Left ventricle myocardium inferior (tissue), 1 donor: ENCODE results near the gene CACTIN. TPM values are rescaled to one million over a fixed set of nuclear protein-coding genes. Genes with fewer than 3 reads are reported as not detected.

Experiments used
- DNase-seq: peaks from one replicate; pipeline ENCODE4 v3.0.0-alpha.2; 2020
- H3K27ac ChIP-seq: fragments of 200-600 bp; replicated peaks from 2 replicates; pipeline ENCODE4 v1.8.0; 2021
- H3K27me3 ChIP-seq: fragments of 200-600 bp; 2 replicates; pipeline ENCODE4 v1.8.0; 2021; ENCODE audit warnings: low read depth
- H3K36me3 ChIP-seq: fragments of 200-600 bp; 2 replicates; pipeline ENCODE4 v1.8.0; 2021
- H3K4me1 ChIP-seq: fragments of 200-600 bp; 2 replicates; pipeline ENCODE4 v1.8.0; 2021
- H3K4me3 ChIP-seq: fragments of 200-600 bp; 2 replicates; pipeline ENCODE4 v1.8.0; 2021; ENCODE audit warnings: mild to moderate bottlenecking, moderate library complexity
- H3K9me3 ChIP-seq: fragments of 200-600 bp; replicated peaks from 2 replicates; pipeline ENCODE4 v1.8.0; 2021
- intact Hi-C: fragments of 100-400 bp; cut with micrococcal nuclease; formaldehyde crosslinking; loops from one replicate; pipeline ENCODE4 v1.11.0; 2022
- total RNA-seq: library from RNA; stranded (reverse); fragmentation: NEBNext Ultra II Directional; extraction: Animal tissue kit (Norgen Biotek cat#: 25700); gene quantifications from one replicate; pipeline ENCODE4 v1.2.1, GENCODE V29; 2021
- TF ChIP-seq, protein P1 (sequence below): fragments of 200-600 bp; IDR thresholded peaks from 2 replicates; pipeline ENCODE4 v1.8.0; 2021; ENCODE audit warnings: antibody characterized with exemption, mild to moderate bottlenecking, borderline replicate concordance
- donor health status: DM: no; HTN: yes; CAD: no; lungs with severe emphysema.

CACTIN gene
- total RNA-seq, 1 donor from 2014 or later, result 14.5 TPM

DNA sequence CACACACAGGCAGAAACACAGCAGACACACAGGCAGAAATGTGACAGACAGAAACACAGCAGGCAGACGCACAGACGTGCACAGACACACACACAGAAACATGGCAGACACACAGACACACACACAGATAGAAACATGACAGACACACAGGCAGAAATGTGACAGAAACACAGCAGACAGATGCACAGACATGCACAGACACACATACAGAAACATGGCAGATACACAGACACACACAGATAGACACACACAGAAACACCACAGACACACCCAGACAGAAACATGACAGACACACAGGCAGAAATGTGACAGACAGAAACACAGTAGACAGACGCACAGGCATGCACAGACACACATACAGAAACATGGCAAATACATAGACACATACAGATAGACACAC is 21.2 kb downstream of the CACTIN start:
- Histone ChIP-seq H3K27ac (peak overlapping the region; percentile 92), H3K27me3 (peaks cover 30% of the 10 kb centered on the region), H3K9me3 (no peaks in the 10 kb centered on the region), H3K4me1 (peaks cover 66% of the 10 kb centered on the region), H3K36me3 (no peaks in the 10 kb centered on the region), H3K4me3 (peak overlapping the region; percentile 72)
- no peak for DNase-seq
- intact Hi-C loops, result no loop called here
- TF ChIP-seq, protein P1, sequence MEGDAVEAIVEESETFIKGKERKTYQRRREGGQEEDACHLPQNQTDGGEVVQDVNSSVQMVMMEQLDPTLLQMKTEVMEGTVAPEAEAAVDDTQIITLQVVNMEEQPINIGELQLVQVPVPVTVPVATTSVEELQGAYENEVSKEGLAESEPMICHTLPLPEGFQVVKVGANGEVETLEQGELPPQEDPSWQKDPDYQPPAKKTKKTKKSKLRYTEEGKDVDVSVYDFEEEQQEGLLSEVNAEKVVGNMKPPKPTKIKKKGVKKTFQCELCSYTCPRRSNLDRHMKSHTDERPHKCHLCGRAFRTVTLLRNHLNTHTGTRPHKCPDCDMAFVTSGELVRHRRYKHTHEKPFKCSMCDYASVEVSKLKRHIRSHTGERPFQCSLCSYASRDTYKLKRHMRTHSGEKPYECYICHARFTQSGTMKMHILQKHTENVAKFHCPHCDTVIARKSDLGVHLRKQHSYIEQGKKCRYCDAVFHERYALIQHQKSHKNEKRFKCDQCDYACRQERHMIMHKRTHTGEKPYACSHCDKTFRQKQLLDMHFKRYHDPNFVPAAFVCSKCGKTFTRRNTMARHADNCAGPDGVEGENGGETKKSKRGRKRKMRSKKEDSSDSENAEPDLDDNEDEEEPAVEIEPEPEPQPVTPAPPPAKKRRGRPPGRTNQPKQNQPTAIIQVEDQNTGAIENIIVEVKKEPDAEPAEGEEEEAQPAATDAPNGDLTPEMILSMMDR, result no peak

DNA sequence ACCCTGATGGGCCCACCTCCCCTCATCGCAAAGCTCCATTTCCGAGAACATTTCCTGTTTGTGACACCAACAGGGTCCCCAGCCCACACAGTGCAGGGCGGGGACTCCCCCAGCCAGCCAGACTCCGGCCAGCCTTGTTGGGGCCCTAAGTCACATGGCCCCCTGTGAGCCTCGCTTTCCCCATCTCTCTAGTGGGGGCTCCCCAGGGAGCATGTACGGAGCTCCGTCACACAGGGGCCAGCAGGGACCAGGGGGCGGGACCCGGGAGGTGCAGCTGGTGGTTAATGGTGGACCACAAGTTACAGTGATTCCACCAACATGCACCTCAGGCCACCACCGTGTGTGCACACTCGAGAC is 21.6 kb downstream of the CACTIN start:
- Histone ChIP-seq H3K27ac (peak overlapping the region; percentile 92), H3K36me3 (no peaks in the 10 kb centered on the region), H3K4me1 (peaks cover 62% of the 10 kb centered on the region), H3K4me3 (peak overlapping the region; percentile 72), H3K27me3 (peaks cover 30% of the 10 kb centered on the region), H3K9me3 (no peaks in the 10 kb centered on the region)
- TF ChIP-seq, protein P1, result no peak
- intact Hi-C loops, result no loop called here
- DNase-seq, result no peak

DNA sequence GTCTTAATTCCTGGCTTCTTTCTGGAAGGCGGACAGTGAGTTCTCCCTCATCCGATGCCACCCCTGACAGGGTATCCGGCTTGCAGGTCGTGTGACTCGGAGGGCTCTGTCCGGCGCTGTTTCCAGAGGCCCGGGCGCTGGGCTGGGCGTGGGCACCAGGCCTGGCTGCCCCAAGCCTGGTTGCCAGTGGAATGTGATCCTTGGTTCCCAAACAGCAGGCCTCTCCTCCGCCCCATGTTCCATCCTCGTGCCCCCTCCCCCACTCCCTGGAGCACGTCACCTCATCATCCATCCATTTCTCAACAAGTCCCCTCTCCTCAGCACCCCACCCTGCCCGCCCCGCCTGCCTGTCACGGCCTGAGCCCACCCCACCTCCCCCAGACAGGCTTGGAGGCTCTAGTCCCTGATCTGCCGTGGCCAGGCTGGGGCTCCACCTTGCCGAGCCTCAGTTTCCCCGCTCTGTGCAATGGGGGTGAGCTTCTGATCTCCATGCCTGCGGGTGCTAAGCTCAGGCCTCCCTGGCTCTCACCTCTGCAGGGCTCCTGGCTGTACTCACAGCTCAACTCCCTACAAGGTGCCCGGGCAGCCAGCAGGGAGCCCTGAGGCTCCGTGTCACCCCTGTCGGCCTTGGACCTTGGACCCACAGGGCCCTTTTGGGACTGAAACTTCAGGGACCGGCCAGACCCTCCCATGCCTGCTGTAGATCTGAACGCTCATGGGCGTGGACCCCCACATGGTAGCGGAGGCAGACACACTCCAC is 22.2 kb downstream of the CACTIN start:
- Histone ChIP-seq H3K4me1 (peaks cover 57% of the 10 kb centered on the region), H3K27me3 (peaks cover 30% of the 10 kb centered on the region), H3K27ac (peak overlapping the region; percentile 92), H3K4me3 (peak overlapping the region; percentile 72), H3K36me3 (peaks cover 4% of the 10 kb centered on the region), H3K9me3 (no peaks in the 10 kb centered on the region)
- no peak for DNase-seq
- TF ChIP-seq, protein P1, result no peak
- intact Hi-C loops, result no loop called here

DNA sequence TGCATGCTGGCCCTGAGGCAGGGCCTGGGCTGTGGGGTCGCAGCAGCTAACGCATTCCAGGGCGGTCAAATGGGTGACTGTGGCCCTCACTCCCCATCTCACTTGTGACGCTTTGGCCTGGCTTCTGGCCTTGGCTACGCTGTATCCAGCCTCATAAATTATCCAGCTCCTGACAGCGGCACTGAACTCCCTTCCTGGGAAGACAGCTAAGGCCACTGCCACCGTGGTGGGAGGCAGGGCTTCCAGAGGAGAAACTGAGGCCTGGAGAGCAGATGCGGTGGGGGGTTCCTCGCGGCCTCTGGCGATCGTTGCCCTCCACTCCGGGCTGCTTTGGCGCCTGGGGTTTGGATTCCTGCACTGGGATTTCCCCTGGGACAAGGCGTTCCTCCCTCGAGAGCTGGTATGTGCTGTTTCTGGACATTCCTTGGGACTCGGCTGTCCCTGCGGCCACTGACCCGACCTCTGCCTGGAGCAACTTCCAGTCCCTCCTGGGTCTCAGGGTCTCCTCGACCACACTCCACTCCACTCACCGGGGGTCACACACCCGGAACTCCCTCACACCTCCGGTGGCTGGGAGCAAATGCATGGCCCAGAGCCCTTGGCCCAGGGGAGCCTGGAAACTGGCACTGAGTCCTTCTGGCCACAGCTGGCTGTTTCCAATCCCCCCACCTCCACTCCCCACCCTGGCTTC is 23.3 kb downstream of the CACTIN start:
- Histone ChIP-seq H3K27me3 (peaks cover 30% of the 10 kb centered on the region), H3K27ac (peak overlapping the region; percentile 92), H3K36me3 (peaks cover 4% of the 10 kb centered on the region), H3K9me3 (no peaks in the 10 kb centered on the region), H3K4me1 (peaks cover 45% of the 10 kb centered on the region), H3K4me3 (no peak overlapping the region)
- TF ChIP-seq, protein P1, result no peak
- intact Hi-C loops, result no loop called here
- DNase-seq, result no peak

DNA sequence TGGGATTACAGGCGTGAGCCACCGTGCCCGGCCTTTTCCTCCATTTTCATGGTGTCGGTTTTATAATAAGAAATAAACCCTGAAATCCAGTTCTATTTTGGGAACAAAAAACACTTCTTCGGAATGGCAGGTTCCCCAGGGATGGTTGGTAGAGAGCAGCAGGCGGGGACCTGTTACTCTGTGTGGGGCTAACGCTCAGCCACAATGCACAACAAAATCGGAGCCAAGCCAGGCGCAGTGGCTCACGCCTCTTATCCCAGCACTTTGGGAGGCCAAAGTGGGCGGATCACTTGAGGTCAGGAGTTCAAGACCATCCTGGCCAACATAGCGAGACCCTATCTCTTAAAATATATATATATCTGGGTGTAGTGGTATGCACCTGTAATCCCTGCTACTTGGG is 25.6 kb downstream of the CACTIN start:
- intact Hi-C loops, result no loop called here
- TF ChIP-seq, protein P1, result no peak

More for the DNA sequence above, 25.6 kb downstream of the CACTIN start:
- H3K27ac ChIP-seq, result no peak overlapping the region
- peaks cover 4% of the 10 kb centered on the region for H3K36me3 ChIP-seq
- peaks cover 24% of the 10 kb centered on the region for H3K27me3 ChIP-seq
- no peak overlapping the region for H3K4me3 ChIP-seq
- no peak for DNase-seq
- no peaks in the 10 kb centered on the region for H3K9me3 ChIP-seq
- H3K4me1 ChIP-seq, result peaks cover 23% of the 10 kb centered on the region
